Measurements from ENCODE around the gene ID3. TPM values are rescaled to one million over a fixed set of nuclear protein-coding genes. Genes with fewer than 3 reads are reported as not detected.
A peak's percentile ranks its signal among the peaks of the same experiment; 100 is the strongest.

The ID3 gene
- total and polyA plus RNA-seq, 9 of the 15 experiments (the other 6 are each of a cell fraction or from before 2014, with no cell fraction given) = 6.8 to 59.8 (median 23.5) TPM

DNA sequence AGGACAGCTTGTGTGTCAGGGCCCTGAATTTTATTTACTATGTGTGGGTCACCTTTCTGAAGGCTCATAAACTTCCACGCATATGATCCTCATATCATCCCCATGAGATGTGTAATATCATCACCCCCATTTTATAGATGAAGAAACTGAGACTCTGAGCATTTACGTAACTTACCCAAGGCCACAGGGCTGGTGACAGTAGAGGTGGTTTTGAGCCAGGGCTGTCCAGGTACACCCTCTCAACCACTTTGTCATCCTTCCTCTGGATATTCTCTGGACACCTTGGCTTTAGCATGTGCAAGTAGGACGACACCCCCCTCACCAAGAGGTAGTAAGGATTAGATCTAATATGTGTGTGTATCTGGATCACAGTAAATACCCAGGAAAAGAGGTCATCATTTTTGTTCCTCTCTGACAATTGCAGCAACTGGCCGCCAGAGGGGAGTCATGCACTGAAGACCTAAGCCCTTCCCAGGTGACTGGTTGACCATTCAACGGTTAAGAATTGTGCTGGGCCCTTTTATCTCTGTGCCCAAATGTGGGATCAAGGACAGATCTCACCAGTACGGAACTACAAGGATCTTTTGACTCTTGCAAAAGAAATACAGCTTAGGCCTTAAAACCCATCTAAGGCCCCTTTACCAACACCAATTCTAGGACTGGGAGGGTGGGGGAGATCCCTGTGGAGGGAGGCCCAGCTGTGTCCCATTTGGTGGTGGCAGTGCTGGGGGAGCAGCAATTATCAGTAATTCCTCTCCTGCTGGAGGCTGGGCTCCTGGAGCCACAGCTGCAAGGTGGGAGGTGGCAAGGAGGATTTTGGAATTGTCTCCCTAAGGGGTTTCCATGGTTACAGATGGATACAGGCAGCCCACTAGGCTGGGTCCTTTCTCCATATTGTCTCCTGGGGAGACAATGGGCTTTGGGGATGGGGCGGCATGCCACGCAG is 14.6 kb downstream of the ID3 start (continued):
- TF ChIP-seq, protein P1, sequence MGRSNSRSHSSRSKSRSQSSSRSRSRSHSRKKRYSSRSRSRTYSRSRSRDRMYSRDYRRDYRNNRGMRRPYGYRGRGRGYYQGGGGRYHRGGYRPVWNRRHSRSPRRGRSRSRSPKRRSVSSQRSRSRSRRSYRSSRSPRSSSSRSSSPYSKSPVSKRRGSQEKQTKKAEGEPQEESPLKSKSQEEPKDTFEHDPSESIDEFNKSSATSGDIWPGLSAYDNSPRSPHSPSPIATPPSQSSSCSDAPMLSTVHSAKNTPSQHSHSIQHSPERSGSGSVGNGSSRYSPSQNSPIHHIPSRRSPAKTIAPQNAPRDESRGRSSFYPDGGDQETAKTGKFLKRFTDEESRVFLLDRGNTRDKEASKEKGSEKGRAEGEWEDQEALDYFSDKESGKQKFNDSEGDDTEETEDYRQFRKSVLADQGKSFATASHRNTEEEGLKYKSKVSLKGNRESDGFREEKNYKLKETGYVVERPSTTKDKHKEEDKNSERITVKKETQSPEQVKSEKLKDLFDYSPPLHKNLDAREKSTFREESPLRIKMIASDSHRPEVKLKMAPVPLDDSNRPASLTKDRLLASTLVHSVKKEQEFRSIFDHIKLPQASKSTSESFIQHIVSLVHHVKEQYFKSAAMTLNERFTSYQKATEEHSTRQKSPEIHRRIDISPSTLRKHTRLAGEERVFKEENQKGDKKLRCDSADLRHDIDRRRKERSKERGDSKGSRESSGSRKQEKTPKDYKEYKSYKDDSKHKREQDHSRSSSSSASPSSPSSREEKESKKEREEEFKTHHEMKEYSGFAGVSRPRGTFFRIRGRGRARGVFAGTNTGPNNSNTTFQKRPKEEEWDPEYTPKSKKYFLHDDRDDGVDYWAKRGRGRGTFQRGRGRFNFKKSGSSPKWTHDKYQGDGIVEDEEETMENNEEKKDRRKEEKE (IDR thresholded peaks at IDR 0.05; ENCODE audit: borderline replicate concordance in 1 of 2, control insufficient read depth in 1 of 2, low read depth in 2 of 2, low read length in 1 of 2) = no peak
- TF ChIP-seq ZNF384 (IDR thresholded peaks at IDR 0.05; ENCODE audit: low read depth, low read length) (peak; percentile 57; the same call in 1 of the 2 replicates), ZNF3 (CRISPR knock-in tag; IDR thresholded peaks at IDR 0.05) (no peak), RCOR1 (IDR thresholded peaks at IDR 0.05; ENCODE audit: borderline replicate concordance in 1 of 2, low read depth in 2 of 2, low read length in 2 of 2) (peak; percentile 9 to 12; a peak in 1 of 4 replicates)
